ENCODE data around the gene AP1S3.

GRCh38 chr2:223787358-223787757 lies 50.0 kb downstream of the AP1S3 start:
- TF ChIP-seq CTCF (IDR thresholded peaks at IDR 0.05; ENCODE audit: low read length) (no peak), EZH2 (optimal IDR thresholded peaks at IDR 0.05; ENCODE audit: low read depth, low read length) (no peak), EZH2phosphoT487 (IDR thresholded peaks at IDR 0.05; ENCODE audit: low read length) (no peak)

All from MM.1S (cell line).